ENCODE data around the gene USP11. TPM values are rescaled to one million over a fixed set of nuclear protein-coding genes. Genes with fewer than 3 reads are reported as not detected.

The USP11 gene
- total RNA-seq, 2 experiments from 2014 or later: 57.1 to 62.0 TPM

GRCh38 chrX:47189906-47190305, 42.9 kb upstream of the USP11 start:
- Mint-ChIP-seq H3K36me3 (ENCODE audit: low read depth) (peaks cover 24% of the 10 kb centered on the region), H3K9me3 (no peaks in the 10 kb centered on the region), H3K27ac (no peak overlapping the region), H3K4me3 (no peak overlapping the region), H3K27me3 (no peaks in the 10 kb centered on the region), H3K4me1 (ENCODE audit: low read depth) (peaks cover 29% of the 10 kb centered on the region)
- ChIA-PET POLR2A (interaction anchor here (1.0 to 2.4 kb wide), 5 partner anchors 26 to 192 kb away, joined by 4 to 10 read pairs (median 8); partner anchors contain the start of gene USP11), CTCF (interaction anchor here (1.6 kb wide), 1 partner anchor 172 kb away, joined by 3 read pairs; no protein-coding TSS in a partner anchor)
- DNase-seq: no peak
- no peak for ATAC-seq
- intact Hi-C loops (cut with micrococcal nuclease): loop anchor here (5.0 kb wide), 1 partner anchor 332 kb away; no protein-coding TSS in a partner anchor
- no peak for TF ChIP-seq CTCF (IDR thresholded peaks at IDR 0.05)

GRCh38 chrX:47190445-47191269, 42.2 kb upstream of the USP11 start:
- H3K4me3 Mint-ChIP-seq: peak overlapping the region; percentile 91
- no peaks in the 10 kb centered on the region for H3K9me3 Mint-ChIP-seq
- peaks cover 27% of the 10 kb centered on the region for H3K36me3 Mint-ChIP-seq (ENCODE audit: low read depth)
- ChIA-PET POLR2A (interaction anchor here (0.7 to 2.4 kb wide), 11 partner anchors 9 to 333 kb away, joined by 3 to 10 read pairs (median 4); partner anchors contain the start of genes NDUFB11 and USP11), CTCF (interaction anchor here (0.9 to 1.6 kb wide), 3 partner anchors 46 to 194 kb away, joined by 3 to 6 read pairs (median 5); partner anchors contain the start of gene RBM10)
- no peak for TF ChIP-seq CTCF (IDR thresholded peaks at IDR 0.05)
- DNase-seq (peak; percentile 91), ATAC-seq (peak; percentile 83)
- H3K27me3 Mint-ChIP-seq: no peaks in the 10 kb centered on the region
- intact Hi-C loops (cut with micrococcal nuclease): loop anchor here (5.0 kb wide), 1 partner anchor 332 kb away; no protein-coding TSS in a partner anchor
- H3K4me1 Mint-ChIP-seq (ENCODE audit: low read depth): peaks cover 34% of the 10 kb centered on the region
- peak overlapping the region; percentile 95 for H3K27ac Mint-ChIP-seq

- TF ChIP-seq CTCF (IDR thresholded peaks at IDR 0.05): no peak
- ATAC-seq (peak; percentile 13), DNase-seq (peak; percentile 73)
- CTCF ChIA-PET: interaction anchor here (0.9 to 1.6 kb wide), 4 partner anchors 46 to 332 kb away, joined by 3 to 6 read pairs (median 4); partner anchors contain the start of gene RBM10
- POLR2A ChIA-PET: interaction anchor here (0.7 to 2.4 kb wide), 9 partner anchors 9 to 332 kb away, joined by 3 to 10 read pairs (median 5); partner anchors contain the start of gene USP11
- H3K27ac Mint-ChIP-seq: peak overlapping the region; percentile 95
- H3K4me3 Mint-ChIP-seq: peak overlapping the region; percentile 91
- intact Hi-C loops (cut with micrococcal nuclease): loop anchor here (5.0 kb wide), 1 partner anchor 331 kb away; no protein-coding TSS in a partner anchor
- no peaks in the 10 kb centered on the region for H3K27me3 Mint-ChIP-seq
- H3K4me1 Mint-ChIP-seq (ENCODE audit: low read depth): peaks cover 41% of the 10 kb centered on the region
- H3K36me3 Mint-ChIP-seq (ENCODE audit: low read depth): peaks cover 31% of the 10 kb centered on the region
- no peaks in the 10 kb centered on the region for H3K9me3 Mint-ChIP-seq
These were observed 41.5 kb upstream of the USP11 start for GRCh38 chrX:47191331-47191730.

DNA sequence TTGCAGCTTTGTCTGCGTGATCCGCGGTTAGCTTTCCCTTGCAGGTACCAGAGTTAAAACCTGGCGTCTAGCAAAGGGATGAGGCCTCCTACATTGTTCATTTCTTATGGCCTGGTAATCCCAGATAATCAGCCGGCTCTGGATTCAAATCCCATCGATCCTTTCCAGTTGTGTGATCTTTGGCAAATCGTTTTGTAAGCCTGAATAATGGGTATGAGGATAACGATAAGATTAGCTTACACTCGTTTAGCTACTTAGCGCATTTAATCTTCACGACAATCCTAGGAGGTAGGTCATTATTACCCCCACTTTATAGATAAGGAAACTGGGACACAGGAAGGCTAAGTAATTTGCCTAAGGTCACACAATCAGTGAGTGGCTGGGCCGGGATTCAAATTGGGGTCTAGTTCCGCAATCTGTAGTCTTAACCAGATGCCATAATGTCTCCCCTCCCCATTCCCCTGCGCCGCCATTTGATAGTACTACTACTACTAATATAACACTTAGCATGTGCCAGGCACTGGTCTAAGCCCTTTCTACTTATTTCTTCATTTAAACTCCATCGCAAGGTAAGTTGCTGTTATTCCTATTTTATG, 40.9 kb upstream of the USP11 start:
- Mint-ChIP-seq H3K4me3 (peak overlapping the region; percentile 91), H3K9me3 (no peaks in the 10 kb centered on the region), H3K27me3 (no peaks in the 10 kb centered on the region), H3K36me3 (ENCODE audit: low read depth) (peaks cover 36% of the 10 kb centered on the region), H3K4me1 (ENCODE audit: low read depth) (peaks cover 46% of the 10 kb centered on the region), H3K27ac (peak overlapping the region; percentile 95)
- TF ChIP-seq CTCF (IDR thresholded peaks at IDR 0.05): no peak
- intact Hi-C loops (cut with micrococcal nuclease): loop anchor here (2.0 to 5.0 kb wide), 2 partner anchors 41 to 330 kb away; partner anchors contain the start of gene USP11
- no peak for ATAC-seq
- ChIA-PET CTCF (interaction anchor here (1.0 to 1.4 kb wide), 2 partner anchors 193 to 331 kb away, joined by 3 to 6 read pairs; no protein-coding TSS in a partner anchor), POLR2A (interaction anchor here (1.1 to 2.4 kb wide), 5 partner anchors 9 to 332 kb away, joined by 4 to 10 read pairs (median 7); no protein-coding TSS in a partner anchor)
- no peak for DNase-seq
